Calu3 (cell line): ENCODE measurements around the gene RPA4. TPM values are rescaled to one million over a fixed set of nuclear protein-coding genes. Genes with fewer than 3 reads are reported as not detected.

ENCODE experiments used
- BruUV-seq: library from RNA; stranded (reverse); fragments of 400-500 nt; replicated peaks from 2 replicates; lab custom pipeline; 2021; lab: Mats Ljungman, UMichigan
- CTCF ChIA-PET: fragments of 300-600 bp; sonication (Branson Sonifier 250); formaldehyde crosslinking; loops from one replicate; lab custom pipeline; 2022; ENCODE audit warnings: antibody characterized with exemption; lab: Charles Lee
- DNase-seq: peaks from one replicate; pipeline ENCODE4 v3.0.0; 2022
- H3K27ac Mint-ChIP-seq: one replicate; pipeline ENCODE4 v1.8.0; 2022; ENCODE audit warnings: mixed read lengths; ENCODE audit not compliant: unreplicated experiment
- H3K27me3 Mint-ChIP-seq: one replicate; pipeline ENCODE4 v1.8.0; 2022; ENCODE audit warnings: mixed read lengths; ENCODE audit not compliant: unreplicated experiment
- H3K36me3 Mint-ChIP-seq: one replicate; pipeline ENCODE4 v1.8.0; 2022; ENCODE audit warnings: mild to moderate bottlenecking, moderate library complexity, mixed read lengths; ENCODE audit not compliant: insufficient read depth, unreplicated experiment
- H3K4me1 Mint-ChIP-seq: one replicate; pipeline ENCODE4 v1.8.0; 2022; ENCODE audit warnings: mild to moderate bottlenecking, low read depth, mixed read lengths; ENCODE audit not compliant: unreplicated experiment
- H3K4me3 Mint-ChIP-seq: one replicate; pipeline ENCODE4 v1.8.0; 2022; ENCODE audit warnings: mild to moderate bottlenecking, low read depth, moderate library complexity, mixed read lengths; ENCODE audit not compliant: unreplicated experiment
- H3K9me3 Mint-ChIP-seq: one replicate; pipeline ENCODE4 v1.8.0; 2022; ENCODE audit warnings: low read depth, mixed read lengths; ENCODE audit not compliant: unreplicated experiment
- CTCF ChIP-seq: fragments of 200-600 bp; IDR thresholded peaks from one replicate; pipeline ENCODE4 v1.8.0; 2022; ENCODE audit warnings: antibody characterized with exemption; ENCODE audit not compliant: unreplicated experiment
- intact Hi-C: fragments of 100-400 bp; cut with micrococcal nuclease; formaldehyde crosslinking; loops from one replicate; pipeline ENCODE4 v1.10.0; 2022; ENCODE audit not compliant: unreplicated experiment
- total RNA-seq: library from RNA; stranded (reverse); gene quantifications from 2 replicates; pipeline ENCODE4 v1.2.3, GENCODE V29; 2022

RPA4 gene
- total RNA-seq, 1 experiment from 2014 or later = 1.3 TPM

GRCh38 chrX:96906741-96907140 is 23.0 kb downstream of the RPA4 start:
- DNase-seq = no peak
- Mint-ChIP-seq H3K4me3 (no peak overlapping the region), H3K9me3 (no peaks in the 10 kb centered on the region), H3K27me3 (no peaks in the 10 kb centered on the region), H3K4me1 (no peaks in the 10 kb centered on the region), H3K27ac (no peak overlapping the region), H3K36me3 (no peaks in the 10 kb centered on the region)
- CTCF ChIA-PET = no interaction called here
- intact Hi-C loops = no loop called here
- BruUV-seq = no TSS peak
- TF ChIP-seq CTCF = no peak

GRCh38 chrX:96907516-96908272 is 24.0 kb downstream of the RPA4 start:
- no peaks in the 10 kb centered on the region for H3K27me3 Mint-ChIP-seq
- CTCF ChIA-PET = no interaction called here
- no peaks in the 10 kb centered on the region for H3K4me1 Mint-ChIP-seq
- no peaks in the 10 kb centered on the region for H3K9me3 Mint-ChIP-seq
- no peak for DNase-seq
- H3K4me3 Mint-ChIP-seq = no peak overlapping the region
- H3K27ac Mint-ChIP-seq = no peak overlapping the region
- intact Hi-C loops = no loop called here
- BruUV-seq = no TSS peak
- no peaks in the 10 kb centered on the region for H3K36me3 Mint-ChIP-seq
- TF ChIP-seq CTCF = no peak

- no TSS peak for BruUV-seq
- no peak for TF ChIP-seq CTCF
- Mint-ChIP-seq H3K4me1 (no peaks in the 10 kb centered on the region), H3K36me3 (no peaks in the 10 kb centered on the region), H3K4me3 (no peak overlapping the region), H3K9me3 (no peaks in the 10 kb centered on the region), H3K27ac (no peak overlapping the region), H3K27me3 (no peaks in the 10 kb centered on the region)
- CTCF ChIA-PET = no interaction called here
- no peak for DNase-seq
- intact Hi-C loops = no loop called here
These were observed 25.6 kb downstream of the RPA4 start for GRCh38 chrX:96909291-96909690.

GRCh38 chrX:96918864-96919263 is 35.2 kb downstream of the RPA4 start:
- no peaks in the 10 kb centered on the region for H3K27me3 Mint-ChIP-seq
- no TSS peak for BruUV-seq
- H3K36me3 Mint-ChIP-seq = no peaks in the 10 kb centered on the region
- no peaks in the 10 kb centered on the region for H3K9me3 Mint-ChIP-seq
- DNase-seq = no peak
- TF ChIP-seq CTCF = no peak
- H3K4me1 Mint-ChIP-seq = no peaks in the 10 kb centered on the region
- no peak overlapping the region for H3K4me3 Mint-ChIP-seq
- CTCF ChIA-PET = no interaction called here
- intact Hi-C loops = no loop called here
- H3K27ac Mint-ChIP-seq = no peak overlapping the region
